ENCODE results near the gene RANBP17. TPM values are rescaled to one million over a fixed set of nuclear protein-coding genes. Genes with fewer than 3 reads are reported as not detected.
"Not testable (repeated sequence)": the region's sequence is repeated elsewhere in the genome, so short reads cannot be mapped to it uniquely, and the experiment has no call there.

The RANBP17 gene
- total and polyA plus RNA-seq, 2 experiments from 2014 or later, result 3.7 to 3.8 TPM

DNA sequence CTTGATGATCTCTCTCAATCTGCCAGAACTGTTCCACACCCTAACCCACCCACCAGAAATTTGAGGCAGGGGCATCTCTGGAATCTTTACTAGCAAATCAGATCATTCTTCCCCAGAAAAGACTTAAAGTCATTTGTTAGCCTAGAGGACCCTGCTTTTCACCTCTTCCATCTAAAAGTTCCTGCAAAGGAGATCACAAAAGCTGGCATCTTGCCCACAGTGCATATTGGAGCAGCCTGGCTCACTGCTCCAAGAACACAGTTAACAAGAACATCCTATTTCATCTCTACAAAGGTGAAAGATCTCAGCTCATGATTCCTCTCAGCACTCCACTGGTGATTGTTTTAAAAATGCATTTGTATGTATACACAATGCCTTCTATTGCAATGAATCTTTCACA lies 42.0 kb upstream of the RANBP17 start:
- TF ChIP-seq EZH2 (IDR thresholded peaks at IDR 0.05; ENCODE audit: insufficient read depth, poor library complexity, severe bottlenecking) (no peak), EZH2phosphoT487 (IDR thresholded peaks at IDR 0.05; ENCODE audit: insufficient read depth, low read depth) (no peak)
- Histone ChIP-seq H3K4me3 (no peak overlapping the region), H2AFZ (no peak overlapping the region), H3K79me2 (ENCODE audit: insufficient read depth) (no peaks in the 10 kb centered on the region), H3F3A (ENCODE audit: insufficient read depth) (peaks cover 12% of the 10 kb centered on the region; the same call in 1 of the 2 replicates), H3K4me2 (ENCODE audit: unreplicated experiment) (no peak overlapping the region), H4K20me1 (ENCODE audit: insufficient read depth) (no peaks in the 10 kb centered on the region), H3K9me2 (ENCODE audit: insufficient read depth) (no peaks in the 10 kb centered on the region), H3K27ac (no peak overlapping the region), H3K27me3 (replicated peaks; ENCODE audit: insufficient read depth) (no peaks in the 10 kb centered on the region), H3K9ac (no peak overlapping the region), H3K4me1 (ENCODE audit: insufficient read depth) (peaks cover 9% of the 10 kb centered on the region; the same call in 1 of the 2 replicates), H3K36me3 (ENCODE audit: low read depth) (no peaks in the 10 kb centered on the region), H3K9me3 (ENCODE audit: low read depth) (no peaks in the 10 kb centered on the region)
- no peak for DNase-seq
- in situ Hi-C loops (cut with MboI), result no loop called here

DNA sequence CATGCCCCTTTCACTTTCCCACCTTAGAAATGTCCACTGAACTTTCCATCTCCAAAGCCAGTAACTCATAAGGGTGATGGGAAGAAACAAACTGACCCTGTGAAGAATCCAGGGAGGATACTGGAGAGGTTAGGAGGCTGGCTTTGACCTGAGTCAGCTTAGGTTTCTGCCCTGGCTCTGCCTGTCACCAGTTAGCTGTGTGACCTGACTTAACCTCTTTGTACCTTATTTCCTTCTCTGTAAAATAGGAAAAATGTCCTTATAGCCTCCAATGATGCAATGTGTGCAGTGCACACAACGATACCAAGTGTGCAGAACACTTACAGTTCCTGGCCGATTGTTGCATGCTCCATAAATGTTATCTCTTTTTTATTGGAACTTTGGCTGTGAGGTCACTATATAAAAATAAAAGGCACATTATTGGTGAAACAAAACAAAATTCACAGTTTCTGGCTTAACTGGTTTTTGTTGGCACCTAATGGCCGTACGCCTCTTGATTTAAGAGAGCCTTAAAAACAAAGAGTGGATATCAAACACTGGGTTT lies 40.5 kb upstream of the RANBP17 start:
- Histone ChIP-seq H3K4me3 (no peak overlapping the region), H3K9ac (no peak overlapping the region), H3F3A (ENCODE audit: insufficient read depth) (peaks cover 12% of the 10 kb centered on the region; the same call in 1 of the 2 replicates), H3K4me2 (ENCODE audit: unreplicated experiment) (no peak overlapping the region), H3K9me3 (ENCODE audit: low read depth) (no peaks in the 10 kb centered on the region), H4K20me1 (ENCODE audit: insufficient read depth) (no peaks in the 10 kb centered on the region), H2AFZ (no peak overlapping the region), H3K27me3 (replicated peaks; ENCODE audit: insufficient read depth) (no peaks in the 10 kb centered on the region), H3K79me2 (ENCODE audit: insufficient read depth) (no peaks in the 10 kb centered on the region), H3K36me3 (ENCODE audit: low read depth) (no peaks in the 10 kb centered on the region), H3K27ac (no peak overlapping the region), H3K9me2 (ENCODE audit: insufficient read depth) (no peaks in the 10 kb centered on the region), H3K4me1 (ENCODE audit: insufficient read depth) (peaks cover 9% of the 10 kb centered on the region; the same call in 1 of the 2 replicates)
- DNase-seq, result no peak
- in situ Hi-C loops (cut with MboI), result no loop called here
- WGBS, 2 experiments (ENCODE audit: low coverage in 1 of 2, low lambda C conversion rate in 2 of 2, missing lambda C conversion rate in 2 of 2), result 71 to 82% methylated on average over 4 of the region's 4 CpGs
- TF ChIP-seq EZH2 (IDR thresholded peaks at IDR 0.05; ENCODE audit: insufficient read depth, poor library complexity, severe bottlenecking), result no peak
- TF ChIP-seq EZH2phosphoT487 (IDR thresholded peaks at IDR 0.05; ENCODE audit: insufficient read depth, low read depth), result no peak

DNA sequence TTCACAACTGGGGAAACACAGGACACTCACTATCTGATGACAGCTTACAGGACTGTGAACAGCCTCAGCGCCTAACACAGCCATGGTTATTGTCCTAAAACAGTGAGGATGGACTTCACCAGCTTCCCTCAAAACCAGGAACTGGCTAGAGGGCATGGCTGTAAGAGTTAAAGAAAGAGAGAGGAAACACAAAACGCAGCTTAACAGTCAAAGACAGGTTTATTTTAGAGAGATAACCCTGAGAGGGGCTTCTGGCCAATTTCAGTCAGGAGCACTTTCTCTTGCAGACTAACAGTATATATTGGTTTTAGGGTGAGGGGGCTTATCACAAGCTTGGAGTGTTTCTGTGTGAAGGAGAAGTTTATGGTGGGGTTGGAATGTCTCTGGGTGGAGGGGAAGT lies 35.7 kb upstream of the RANBP17 start:
- Histone ChIP-seq H2AFZ (no peak overlapping the region), H4K20me1 (ENCODE audit: insufficient read depth) (no peaks in the 10 kb centered on the region), H3K27me3 (replicated peaks; ENCODE audit: insufficient read depth) (no peaks in the 10 kb centered on the region), H3K4me1 (ENCODE audit: insufficient read depth) (no peaks in the 10 kb centered on the region), H3K79me2 (ENCODE audit: insufficient read depth) (no peaks in the 10 kb centered on the region), H3K36me3 (ENCODE audit: low read depth) (no peaks in the 10 kb centered on the region), H3K4me2 (ENCODE audit: unreplicated experiment) (no peak overlapping the region), H3K27ac (no peak overlapping the region), H3F3A (ENCODE audit: insufficient read depth) (no peaks in the 10 kb centered on the region), H3K9ac (no peak overlapping the region), H3K9me2 (ENCODE audit: insufficient read depth) (no peaks in the 10 kb centered on the region), H3K4me3 (no peak overlapping the region), H3K9me3 (ENCODE audit: low read depth) (no peaks in the 10 kb centered on the region)
- in situ Hi-C loops (cut with MboI), result no loop called here
- no peak for DNase-seq
- WGBS, 2 experiments (ENCODE audit: low coverage in 1 of 2, low lambda C conversion rate in 2 of 2, missing lambda C conversion rate in 2 of 2), result 18 to 26% methylated on average over 2 of the region's 2 CpGs
- TF ChIP-seq EZH2phosphoT487 (IDR thresholded peaks at IDR 0.05; ENCODE audit: insufficient read depth, low read depth), result no peak
- no peak for TF ChIP-seq EZH2 (IDR thresholded peaks at IDR 0.05; ENCODE audit: insufficient read depth, poor library complexity, severe bottlenecking)

DNA sequence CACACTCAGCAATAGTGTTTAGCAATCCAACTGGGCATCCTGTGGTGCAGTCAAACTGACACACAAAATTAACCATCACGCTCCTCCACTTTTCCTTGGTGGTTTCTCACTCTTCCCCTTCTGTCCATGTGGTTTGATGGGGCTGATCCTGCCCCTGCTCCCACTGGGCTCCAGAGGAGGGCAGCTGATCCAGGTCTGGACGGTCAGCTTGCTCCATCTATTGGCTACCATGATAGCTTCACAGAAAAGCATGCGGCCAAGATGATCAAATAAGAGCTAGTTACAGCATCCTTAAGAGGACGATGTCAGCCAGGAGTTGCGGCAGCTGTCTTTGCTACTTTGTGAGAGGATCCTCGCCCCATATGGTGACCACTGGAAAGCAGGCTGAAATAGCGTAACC lies 29.6 kb upstream of the RANBP17 start:
- TF ChIP-seq EZH2 (IDR thresholded peaks at IDR 0.05; ENCODE audit: insufficient read depth, poor library complexity, severe bottlenecking) (no peak), EZH2phosphoT487 (IDR thresholded peaks at IDR 0.05; ENCODE audit: insufficient read depth, low read depth) (no peak)
- 46 to 49% methylated on average over 7 of the region's 7 CpGs for WGBS, 2 experiments (ENCODE audit: low coverage in 1 of 2, low lambda C conversion rate in 2 of 2, missing lambda C conversion rate in 2 of 2)
- H3K4me1 ChIP-seq (ENCODE audit: insufficient read depth), result no peaks in the 10 kb centered on the region

DNA sequence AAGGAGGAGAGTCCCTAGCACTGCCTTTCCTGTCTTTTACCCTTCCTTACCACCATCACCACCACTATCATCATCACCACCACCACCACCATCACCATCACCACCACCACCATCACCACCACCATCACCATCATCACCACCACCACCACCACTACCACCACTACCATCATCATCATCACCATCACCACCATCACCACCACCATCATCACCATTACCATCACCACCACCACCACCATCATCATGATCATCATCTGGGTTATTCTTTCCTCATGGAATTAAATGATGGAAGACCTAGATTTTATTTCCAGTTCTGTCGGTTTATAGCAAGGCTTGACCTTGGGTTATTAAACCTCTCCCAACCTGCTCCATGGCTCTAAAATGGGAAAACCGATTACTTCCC lies 27.8 kb upstream of the RANBP17 start:
- H3F3A ChIP-seq (ENCODE audit: insufficient read depth); H3K4me3 ChIP-seq; H3K9ac ChIP-seq; in situ Hi-C loops (cut with MboI); DNase-seq; H3K4me1 ChIP-seq (ENCODE audit: insufficient read depth); H3K9me2 ChIP-seq (ENCODE audit: insufficient read depth); H3K27ac ChIP-seq; H4K20me1 ChIP-seq (ENCODE audit: insufficient read depth); H3K36me3 ChIP-seq (ENCODE audit: low read depth); H3K4me2 ChIP-seq (ENCODE audit: unreplicated experiment); H3K27me3 ChIP-seq (replicated peaks; ENCODE audit: insufficient read depth); H2AFZ ChIP-seq; H3K79me2 ChIP-seq (ENCODE audit: insufficient read depth); H3K9me3 ChIP-seq (ENCODE audit: low read depth): not testable (repeated sequence)
- WGBS, 2 experiments (ENCODE audit: low coverage in 1 of 2, low lambda C conversion rate in 2 of 2, missing lambda C conversion rate in 2 of 2), result 55 to 66% methylated on average over 2 of the region's 2 CpGs

More for the DNA sequence above, 29.6 kb upstream of the RANBP17 start:
- DNase-seq, result no peak
- Histone ChIP-seq H3K27me3 (replicated peaks; ENCODE audit: insufficient read depth) (no peaks in the 10 kb centered on the region; the same call in 1 of the 2 replicates), H3K79me2 (ENCODE audit: insufficient read depth) (no peaks in the 10 kb centered on the region), H4K20me1 (ENCODE audit: insufficient read depth) (no peaks in the 10 kb centered on the region), H2AFZ (no peak overlapping the region), H3K4me3 (no peak overlapping the region), H3K4me2 (ENCODE audit: unreplicated experiment) (no peak overlapping the region), H3K9me3 (ENCODE audit: low read depth) (no peaks in the 10 kb centered on the region), H3K36me3 (ENCODE audit: low read depth) (no peaks in the 10 kb centered on the region), H3K9ac (no peak overlapping the region), H3K27ac (no peak overlapping the region), H3F3A (ENCODE audit: insufficient read depth) (no peaks in the 10 kb centered on the region), H3K9me2 (ENCODE audit: insufficient read depth) (no peaks in the 10 kb centered on the region)
- in situ Hi-C loops (cut with MboI), result no loop called here
